ENCODE measurements around the gene L1TD1. TPM values are rescaled to one million over a fixed set of nuclear protein-coding genes. Genes with fewer than 3 reads are reported as not detected.
A peak's percentile ranks its signal among the peaks of the same experiment; 100 is the strongest.

The L1TD1 gene, protein sequence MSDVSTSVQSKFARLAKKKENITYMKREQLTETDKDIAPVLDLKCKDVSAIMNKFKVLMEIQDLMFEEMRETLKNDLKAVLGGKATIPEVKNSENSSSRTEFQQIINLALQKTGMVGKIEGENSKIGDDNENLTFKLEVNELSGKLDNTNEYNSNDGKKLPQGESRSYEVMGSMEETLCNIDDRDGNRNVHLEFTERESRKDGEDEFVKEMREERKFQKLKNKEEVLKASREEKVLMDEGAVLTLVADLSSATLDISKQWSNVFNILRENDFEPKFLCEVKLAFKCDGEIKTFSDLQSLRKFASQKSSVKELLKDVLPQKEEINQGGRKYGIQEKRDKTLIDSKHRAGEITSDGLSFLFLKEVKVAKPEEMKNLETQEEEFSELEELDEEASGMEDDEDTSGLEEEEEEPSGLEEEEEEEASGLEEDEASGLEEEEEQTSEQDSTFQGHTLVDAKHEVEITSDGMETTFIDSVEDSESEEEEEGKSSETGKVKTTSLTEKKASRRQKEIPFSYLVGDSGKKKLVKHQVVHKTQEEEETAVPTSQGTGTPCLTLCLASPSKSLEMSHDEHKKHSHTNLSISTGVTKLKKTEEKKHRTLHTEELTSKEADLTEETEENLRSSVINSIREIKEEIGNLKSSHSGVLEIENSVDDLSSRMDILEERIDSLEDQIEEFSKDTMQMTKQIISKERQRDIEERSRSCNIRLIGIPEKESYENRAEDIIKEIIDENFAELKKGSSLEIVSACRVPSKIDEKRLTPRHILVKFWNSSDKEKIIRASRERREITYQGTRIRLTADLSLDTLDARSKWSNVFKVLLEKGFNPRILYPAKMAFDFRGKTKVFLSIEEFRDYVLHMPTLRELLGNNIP
- total RNA-seq (not detected in 2 replicates), polyA plus RNA-seq (0.01 TPM in 1 of 2 replicates, not detected in the other), polyA minus RNA-seq (not detected in 2 replicates), Bru-seq, nascent RNA (not detected), BruChase-seq, experiment 1, labeled RNA remaining after a 6-hour chase (percentile 6 among the genes with signal in this experiment), BruChase-seq, experiment 2, labeled RNA remaining after a 2-hour chase (not detected)
- polyA plus RNA-seq (2011; cell fraction: cytosol; rRNA removed): not detected in 2 replicates
- not detected in 2 replicates for polyA plus RNA-seq (2011; cell fraction: nucleus; rRNA removed)
- polyA plus RNA-seq (2012): not detected in 2 replicates
- not detected for polyA minus RNA-seq (2011; cell fraction: cytosol; rRNA and poly(A)+ RNA removed)
- not detected in 2 replicates for polyA minus RNA-seq (2011; cell fraction: nucleus; rRNA and poly(A)+ RNA removed)
- long read RNA-seq: 0 reads

DNA sequence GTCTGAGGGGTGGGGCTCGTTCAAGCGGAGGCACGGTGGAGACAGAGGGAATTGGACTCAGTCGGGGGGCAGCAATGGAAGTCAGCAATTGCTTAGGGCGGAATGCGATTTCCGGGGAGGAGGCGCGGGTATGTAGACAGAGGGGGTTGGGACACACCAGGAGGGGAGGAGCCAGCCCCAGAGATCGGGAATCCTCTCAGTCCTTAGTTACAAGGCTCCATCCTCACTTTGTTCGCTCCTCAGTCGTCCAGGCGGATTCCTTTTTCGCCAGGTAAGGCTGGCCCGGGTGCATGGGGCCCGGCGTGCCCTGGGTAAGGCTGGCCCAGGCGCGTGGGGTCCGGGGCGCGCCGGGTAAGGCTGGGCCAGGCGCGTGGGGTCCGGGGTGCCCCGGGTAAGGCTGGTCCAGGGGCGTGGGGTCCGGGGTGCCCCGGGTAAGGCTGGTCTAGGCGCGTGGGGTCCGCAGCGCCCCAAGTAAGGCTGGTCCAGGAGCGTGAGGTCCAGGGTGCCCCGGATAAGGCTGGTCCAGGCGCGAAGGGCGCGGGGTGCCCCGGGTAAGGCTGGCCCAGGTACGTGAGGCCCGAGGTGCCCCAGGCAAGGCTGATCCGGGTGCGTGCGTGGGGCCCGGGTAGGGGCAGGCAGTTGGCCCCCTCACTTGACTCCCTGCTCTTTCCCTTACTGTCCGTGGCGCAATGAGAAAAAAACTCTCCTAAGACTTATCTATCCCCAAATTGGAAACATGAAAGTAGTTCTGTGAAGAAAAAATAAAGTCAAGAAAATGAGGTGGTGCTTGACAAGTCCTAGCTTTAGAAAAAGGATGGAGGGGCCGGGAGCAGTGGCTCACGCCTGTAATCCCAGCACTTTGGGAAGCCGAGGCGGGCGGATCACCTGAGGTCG lies at the start of gene L1TD1:
TSS of gene L1TD1 (plus strand) at position 199 of the 894 bp plus-strand sequence. CDS start 11,780 bp downstream, outside the sequence.
- no peaks in the 10 kb centered on the region for H3K9me3 ChIP-seq (replicated peaks; ENCODE audit: control insufficient read depth, insufficient read depth, low read length)
- H3K27ac ChIP-seq (ENCODE audit: insufficient read depth, low read depth, low read length): no peak within 1 kb of the TSS
- DNase-seq (ENCODE audit: low read depth, low spot score) (no peak), FAIRE-seq (no peak)
- no peak within 1 kb of the TSS for H3K4me2 ChIP-seq (ENCODE audit: insufficient read depth, low read length)
- H3K27me3 ChIP-seq (ENCODE audit: control insufficient read depth in 2 of 2, insufficient read depth in 2 of 2, low read length in 2 of 2): peaks cover 2 to 9% of the 10 kb centered on the region in 2 experiments
- intact Hi-C loops (cut with micrococcal nuclease) (no loop called here), dilution Hi-C loops (cut with MboI; ENCODE audit: extremely low pct_ligation_motif_present, low sequenced_read_pairs) (no loop called here)
- no peaks in the 10 kb centered on the region for H3K4me1 ChIP-seq (ENCODE audit: control insufficient read depth, extremely low read depth, insufficient read depth, low read length)
- H3K79me2 ChIP-seq (ENCODE audit: control insufficient read depth, insufficient read depth, low read length): no peaks in the 10 kb centered on the region
- ChIA-PET POLR2A (no interaction called here), CTCF (no interaction called here)
- no peaks in the 10 kb centered on the region for H3K9me1 ChIP-seq (replicated peaks; ENCODE audit: control insufficient read depth, extremely low read depth, insufficient read depth, low read length)
- H2AFZ ChIP-seq (ENCODE audit: low read depth, low read length): no peak within 1 kb of the TSS
- no TSS peak for BruUV-seq (replicated peaks)
- H3K9ac ChIP-seq (replicated peaks; ENCODE audit: extremely low read depth, insufficient read depth, low read length): no peak within 1 kb of the TSS
- TF ChIP-seq GATA2 (IDR thresholded peaks at IDR 0.05; ENCODE audit: insufficient read depth, insufficient read length, low read depth, low read length) (no peak), POLR2A (IDR thresholded peaks at IDR 0.05; ENCODE audit: low read depth, low read length) (no peak), EZH2 (IDR thresholded peaks at IDR 0.05; ENCODE audit: borderline replicate concordance, low read depth, low read length, severe bottlenecking) (no peak), MYC (IDR thresholded peaks at IDR 0.05; ENCODE audit: low read depth, low read length) (no peak), FOS (IDR thresholded peaks at IDR 0.05; ENCODE audit: borderline replicate concordance, insufficient read depth, low read length) (no peak), POLR2AphosphoS5 (IDR thresholded peaks at IDR 0.05; ENCODE audit: insufficient read depth, low read depth, low read length) (no peak), JUN (IDR thresholded peaks at IDR 0.05; ENCODE audit: borderline replicate concordance, insufficient read depth, insufficient read length, low read depth) (no peak)
- TF ChIP-seq, protein P1, sequence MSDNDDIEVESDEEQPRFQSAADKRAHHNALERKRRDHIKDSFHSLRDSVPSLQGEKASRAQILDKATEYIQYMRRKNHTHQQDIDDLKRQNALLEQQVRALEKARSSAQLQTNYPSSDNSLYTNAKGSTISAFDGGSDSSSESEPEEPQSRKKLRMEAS (IDR thresholded peaks at IDR 0.05; ENCODE audit: insufficient read depth, insufficient read length): no peak
- TF ChIP-seq, protein P2, sequence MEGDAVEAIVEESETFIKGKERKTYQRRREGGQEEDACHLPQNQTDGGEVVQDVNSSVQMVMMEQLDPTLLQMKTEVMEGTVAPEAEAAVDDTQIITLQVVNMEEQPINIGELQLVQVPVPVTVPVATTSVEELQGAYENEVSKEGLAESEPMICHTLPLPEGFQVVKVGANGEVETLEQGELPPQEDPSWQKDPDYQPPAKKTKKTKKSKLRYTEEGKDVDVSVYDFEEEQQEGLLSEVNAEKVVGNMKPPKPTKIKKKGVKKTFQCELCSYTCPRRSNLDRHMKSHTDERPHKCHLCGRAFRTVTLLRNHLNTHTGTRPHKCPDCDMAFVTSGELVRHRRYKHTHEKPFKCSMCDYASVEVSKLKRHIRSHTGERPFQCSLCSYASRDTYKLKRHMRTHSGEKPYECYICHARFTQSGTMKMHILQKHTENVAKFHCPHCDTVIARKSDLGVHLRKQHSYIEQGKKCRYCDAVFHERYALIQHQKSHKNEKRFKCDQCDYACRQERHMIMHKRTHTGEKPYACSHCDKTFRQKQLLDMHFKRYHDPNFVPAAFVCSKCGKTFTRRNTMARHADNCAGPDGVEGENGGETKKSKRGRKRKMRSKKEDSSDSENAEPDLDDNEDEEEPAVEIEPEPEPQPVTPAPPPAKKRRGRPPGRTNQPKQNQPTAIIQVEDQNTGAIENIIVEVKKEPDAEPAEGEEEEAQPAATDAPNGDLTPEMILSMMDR (IDR thresholded peaks at IDR 0.05; ENCODE audit: extremely low read depth in 1 of 2, insufficient read depth in 1 of 2, low read depth in 1 of 2, low read length in 2 of 2): no peak
- H3K4me3 ChIP-seq (replicated peaks in 1 of 3; ENCODE audit: insufficient read depth in 1 of 3, low read depth in 1 of 3, low read length in 3 of 3): no peak within 1 kb of the TSS
- H4K20me1 ChIP-seq (replicated peaks; ENCODE audit: control insufficient read depth, extremely low read depth, insufficient read depth, low read length): no peaks in the 10 kb centered on the region
- H3K36me3 ChIP-seq (ENCODE audit: control insufficient read depth in 2 of 2, extremely low read depth in 1 of 2, insufficient read depth in 2 of 2, low read length in 2 of 2): no peaks in the 10 kb centered on the region
